Neural crest cell (in vitro differentiated cells): ENCODE data around the gene KLHL24. TPM values are rescaled to one million over a fixed set of nuclear protein-coding genes. Genes with fewer than 3 reads are reported as not detected.
"Not testable (repeated sequence)": the region's sequence is repeated elsewhere in the genome, so short reads cannot be mapped to it uniquely, and the experiment has no call there.

ENCODE experiments used
- DNase-seq: peaks from one replicate; pipeline ENCODE4 v3.0.0; 2021; ENCODE audit warnings: low read depth, mixed read lengths, low spot score
- H3K27ac Mint-ChIP-seq: one replicate; pipeline ENCODE4 v1.8.0; 2021; ENCODE audit warnings: mild to moderate bottlenecking, mixed read lengths; ENCODE audit not compliant: unreplicated experiment
- H3K27me3 Mint-ChIP-seq: 2 replicates; pipeline ENCODE4 v1.8.0; 2021; ENCODE audit warnings: low read depth, mild to moderate bottlenecking, mixed read lengths
- H3K36me3 Mint-ChIP-seq: 2 replicates; pipeline ENCODE4 v1.8.0; 2021; ENCODE audit warnings: low read depth, mild to moderate bottlenecking, mixed read lengths
- H3K4me1 Mint-ChIP-seq: 2 replicates; pipeline ENCODE4 v1.8.0; 2021; ENCODE audit warnings: mixed read lengths
- H3K4me3 Mint-ChIP-seq: one replicate; pipeline ENCODE4 v1.8.0; 2021; ENCODE audit warnings: mild to moderate bottlenecking, mixed read lengths
- H3K9me3 Mint-ChIP-seq: 2 replicates; pipeline ENCODE4 v1.8.0; 2021; ENCODE audit warnings: mixed read lengths
- total RNA-seq: library from RNA; stranded (reverse); gene quantifications from 2 replicates; pipeline ENCODE4 v1.2.1, GENCODE V29; 2021
- TF ChIP-seq, protein P1 (sequence below): fragments of 200-600 bp; sonication (generic); conservative IDR thresholded peaks from 2 replicates; pipeline ENCODE4 v1.5.0; 2021; ENCODE audit warnings: antibody characterized with exemption, mild to moderate bottlenecking

Gene KLHL24
- total RNA-seq, 1 donor from 2014 or later, result 19.0 TPM

DNA sequence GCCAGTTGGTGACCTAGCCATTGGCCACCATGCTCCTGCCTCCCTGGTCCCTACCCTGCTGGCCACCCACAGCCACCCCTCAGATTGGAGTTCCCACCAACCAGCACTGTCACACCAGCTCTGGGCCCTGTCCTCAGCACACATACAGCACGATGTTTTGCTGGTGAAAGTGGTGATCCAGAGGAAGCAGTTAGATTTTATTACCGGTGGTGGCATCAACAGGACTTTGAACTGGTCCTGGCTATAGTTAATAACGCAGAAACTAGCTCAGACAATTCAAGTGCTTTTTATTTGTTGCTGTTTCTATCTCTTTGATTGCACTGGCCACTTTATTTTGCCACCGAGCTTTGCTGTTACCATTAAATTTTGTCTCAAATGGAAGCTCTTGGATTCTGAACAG lies 16.4 kb upstream of the KLHL24 start:
- peaks cover 14% of the 10 kb centered on the region for H3K4me1 Mint-ChIP-seq
- DNase-seq, result no peak
- H3K27ac Mint-ChIP-seq, result no peak overlapping the region
- no peaks in the 10 kb centered on the region for H3K36me3 Mint-ChIP-seq
- TF ChIP-seq, protein P1, sequence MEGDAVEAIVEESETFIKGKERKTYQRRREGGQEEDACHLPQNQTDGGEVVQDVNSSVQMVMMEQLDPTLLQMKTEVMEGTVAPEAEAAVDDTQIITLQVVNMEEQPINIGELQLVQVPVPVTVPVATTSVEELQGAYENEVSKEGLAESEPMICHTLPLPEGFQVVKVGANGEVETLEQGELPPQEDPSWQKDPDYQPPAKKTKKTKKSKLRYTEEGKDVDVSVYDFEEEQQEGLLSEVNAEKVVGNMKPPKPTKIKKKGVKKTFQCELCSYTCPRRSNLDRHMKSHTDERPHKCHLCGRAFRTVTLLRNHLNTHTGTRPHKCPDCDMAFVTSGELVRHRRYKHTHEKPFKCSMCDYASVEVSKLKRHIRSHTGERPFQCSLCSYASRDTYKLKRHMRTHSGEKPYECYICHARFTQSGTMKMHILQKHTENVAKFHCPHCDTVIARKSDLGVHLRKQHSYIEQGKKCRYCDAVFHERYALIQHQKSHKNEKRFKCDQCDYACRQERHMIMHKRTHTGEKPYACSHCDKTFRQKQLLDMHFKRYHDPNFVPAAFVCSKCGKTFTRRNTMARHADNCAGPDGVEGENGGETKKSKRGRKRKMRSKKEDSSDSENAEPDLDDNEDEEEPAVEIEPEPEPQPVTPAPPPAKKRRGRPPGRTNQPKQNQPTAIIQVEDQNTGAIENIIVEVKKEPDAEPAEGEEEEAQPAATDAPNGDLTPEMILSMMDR, result no peak
- H3K4me3 Mint-ChIP-seq, result no peak overlapping the region
- no peaks in the 10 kb centered on the region for H3K27me3 Mint-ChIP-seq
- H3K9me3 Mint-ChIP-seq, result no peaks in the 10 kb centered on the region

DNA sequence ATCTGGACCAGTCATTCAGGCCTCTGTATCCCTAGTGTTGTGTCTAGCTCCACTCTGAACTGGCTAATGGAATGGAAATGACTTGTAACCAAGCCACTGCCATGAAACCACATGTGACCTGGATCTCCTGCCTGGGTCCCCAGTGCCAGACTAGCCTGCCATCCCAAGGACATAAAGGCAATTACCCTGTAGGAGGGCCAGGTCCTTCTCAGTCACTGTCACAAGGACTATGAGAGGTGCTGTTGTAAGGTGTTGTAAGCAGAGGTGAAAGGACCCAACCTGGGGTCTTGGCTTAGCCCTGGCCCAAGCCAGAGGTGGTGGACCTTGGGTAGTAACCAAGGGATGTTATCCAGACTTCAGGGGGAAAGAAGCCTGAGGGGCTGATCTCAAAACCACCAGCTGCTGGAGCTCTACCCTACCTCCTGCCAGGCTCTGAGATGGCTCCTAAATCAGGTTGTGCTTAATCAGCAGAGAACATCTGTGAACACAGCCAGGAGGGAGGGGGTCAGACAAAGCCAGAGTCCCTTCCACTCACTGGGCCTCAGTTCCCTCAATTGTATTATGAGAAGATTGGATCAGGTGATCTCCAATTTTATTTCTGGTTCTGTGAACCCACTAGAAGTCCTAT lies 15.7 kb upstream of the KLHL24 start:
- no peaks in the 10 kb centered on the region for H3K36me3 Mint-ChIP-seq
- no peaks in the 10 kb centered on the region for H3K9me3 Mint-ChIP-seq
- H3K4me3 Mint-ChIP-seq, result no peak overlapping the region
- H3K4me1 Mint-ChIP-seq, result peaks cover 17% of the 10 kb centered on the region
- no peak overlapping the region for H3K27ac Mint-ChIP-seq
- H3K27me3 Mint-ChIP-seq, result no peaks in the 10 kb centered on the region
- no peak for DNase-seq
- TF ChIP-seq, protein P1, result no peak

DNA sequence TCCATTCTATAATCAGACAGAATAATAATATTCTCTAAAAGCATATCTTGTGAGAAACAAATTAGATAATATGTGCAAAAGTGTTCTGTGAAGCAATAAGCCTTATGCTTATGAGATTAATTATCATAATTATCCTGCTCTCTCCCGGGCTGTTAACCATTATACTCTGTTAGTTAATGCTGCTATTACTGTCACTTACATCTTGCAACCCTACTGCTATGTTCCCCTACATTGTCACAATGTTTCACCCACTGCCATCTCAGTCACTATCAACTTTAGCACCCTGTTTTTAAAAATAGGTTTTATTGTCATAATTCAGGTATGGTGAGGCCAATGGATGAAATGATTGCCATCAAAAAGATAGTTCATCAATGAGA lies 15.2 kb upstream of the KLHL24 start:
- Mint-ChIP-seq H3K27ac (no peak overlapping the region), H3K4me3 (no peak overlapping the region), H3K36me3 (no peaks in the 10 kb centered on the region), H3K4me1 (peaks cover 17% of the 10 kb centered on the region), H3K9me3 (no peaks in the 10 kb centered on the region), H3K27me3 (no peaks in the 10 kb centered on the region)
- TF ChIP-seq, protein P1, result no peak
- DNase-seq, result no peak

DNA sequence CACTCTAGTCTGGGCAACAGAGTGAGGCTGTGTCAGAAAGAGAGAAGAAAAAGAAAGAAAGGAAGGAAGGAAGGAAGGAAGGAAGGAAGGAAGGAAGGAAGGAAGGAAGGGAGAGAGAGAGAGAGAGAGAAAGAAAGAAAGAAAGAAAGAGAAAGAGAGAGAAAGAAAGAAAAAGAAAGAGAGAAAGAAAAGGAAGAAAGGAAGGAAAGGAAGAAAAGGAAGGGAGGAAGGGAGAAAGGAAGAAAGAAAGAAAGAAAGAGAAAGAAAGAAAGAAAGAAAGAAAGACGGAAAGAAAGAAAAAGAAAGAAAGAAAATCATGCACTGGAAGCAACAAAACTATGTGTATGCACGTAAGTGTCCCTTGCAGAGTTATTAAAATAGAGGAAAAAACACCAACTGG lies 12.9 kb upstream of the KLHL24 start:
- not testable (repeated sequence) for H3K27ac Mint-ChIP-seq, H3K4me3 Mint-ChIP-seq, H3K4me1 Mint-ChIP-seq, H3K36me3 Mint-ChIP-seq, H3K27me3 Mint-ChIP-seq, DNase-seq, H3K9me3 Mint-ChIP-seq

DNA sequence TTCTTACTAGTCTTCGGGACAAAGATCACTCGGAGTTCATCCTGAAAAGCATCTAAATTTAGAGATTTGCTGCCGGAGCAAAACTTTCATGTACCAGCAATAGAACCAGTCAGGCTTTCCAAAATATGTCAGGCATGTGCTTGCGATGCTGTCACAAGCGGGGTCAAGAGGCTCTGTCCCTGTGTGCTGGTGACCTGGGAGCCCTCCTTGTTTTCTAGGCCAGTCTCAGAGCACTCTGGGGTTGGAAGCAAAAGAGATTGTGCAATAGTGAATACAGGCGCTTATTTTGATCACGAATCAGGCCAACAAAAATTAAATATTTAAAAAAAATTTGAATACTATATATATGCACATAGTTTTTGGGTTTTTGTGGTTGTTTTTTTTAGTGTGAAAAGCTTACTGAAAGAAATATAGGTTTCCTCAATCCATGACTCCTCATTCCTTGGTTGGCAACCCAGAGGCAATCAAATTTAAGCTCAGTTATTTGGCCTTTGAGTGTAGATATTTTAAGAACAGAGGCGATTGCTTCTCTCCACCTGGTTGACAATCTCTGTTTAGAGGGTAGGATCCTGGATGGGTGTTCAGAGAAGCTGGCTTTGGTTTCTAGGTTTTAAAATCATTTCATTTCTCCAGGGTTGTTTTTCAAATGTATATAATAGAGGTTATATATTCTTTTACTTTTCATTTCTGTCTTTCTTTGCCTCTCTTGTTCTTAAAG lies 8.4 kb upstream of the KLHL24 start:
- Mint-ChIP-seq H3K4me1 (peaks cover 4% of the 10 kb centered on the region), H3K36me3 (no peaks in the 10 kb centered on the region), H3K27me3 (no peaks in the 10 kb centered on the region), H3K9me3 (no peaks in the 10 kb centered on the region), H3K4me3 (no peak overlapping the region), H3K27ac (no peak overlapping the region)
- no peak for DNase-seq
- TF ChIP-seq, protein P1, result no peak

DNA sequence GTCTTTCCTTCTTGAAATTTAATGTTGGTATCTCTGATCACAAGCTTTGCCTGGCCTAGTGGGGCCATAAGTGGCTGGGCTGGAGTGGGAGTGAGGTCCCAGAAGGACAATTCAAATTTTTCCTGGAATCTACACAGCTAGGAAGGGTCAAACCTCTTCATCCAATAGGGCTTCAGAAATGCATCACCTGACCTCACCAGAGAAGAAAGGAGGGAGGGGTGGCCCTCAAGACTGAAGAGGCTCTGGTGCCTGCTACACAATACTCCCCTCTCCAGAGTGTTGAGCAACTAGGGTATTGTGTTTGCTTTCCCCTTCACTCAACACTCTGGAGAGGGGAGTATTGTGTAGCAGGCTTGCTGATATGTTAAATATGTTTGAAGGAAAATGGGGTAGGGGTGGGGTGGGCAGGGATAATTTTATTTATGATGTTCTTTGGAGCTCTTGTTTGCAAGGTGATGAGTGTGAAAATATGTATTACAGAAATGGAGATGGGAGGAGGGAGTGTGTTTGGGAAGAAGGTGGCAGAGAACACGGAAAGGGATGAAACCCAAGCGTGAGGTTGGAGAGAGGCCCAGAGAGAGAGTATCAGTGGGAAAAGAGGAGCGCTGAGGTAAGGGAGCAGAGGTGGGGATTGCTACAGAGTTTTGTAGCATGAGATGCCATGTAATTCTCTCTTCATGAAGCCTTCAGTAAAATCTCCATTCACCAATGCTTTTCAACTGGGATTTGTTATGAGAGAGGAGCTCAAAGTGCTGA lies 5.7 kb upstream of the KLHL24 start:
- no peak for DNase-seq
- Mint-ChIP-seq H3K27ac (peak overlapping the region; percentile 62), H3K4me3 (no peak overlapping the region), H3K4me1 (peaks cover under 1% of the 10 kb centered on the region), H3K27me3 (no peaks in the 10 kb centered on the region), H3K36me3 (no peaks in the 10 kb centered on the region), H3K9me3 (no peaks in the 10 kb centered on the region)
- TF ChIP-seq, protein P1, result no peak
